Tibial nerve (tissue), 4 donors: Measurements from ENCODE around the gene GOLGA6L10. TPM values are rescaled to one million over a fixed set of nuclear protein-coding genes. Genes with fewer than 3 reads are reported as not detected.
"Not testable (repeated sequence)": the region's sequence is repeated elsewhere in the genome, so short reads cannot be mapped to it uniquely, and the experiment has no call there.

Source experiments
- DNase-seq, 2 donors: peaks; one replicate each; pipeline ENCODE4 v3.0.0-alpha.2; 2019; ENCODE audit warnings: low spot score in 2 of 2
- H3K27ac ChIP-seq, 4 donors: fragments of 200-600 bp; sonication (generic) in 3 of 4; one replicate each; pipeline ENCODE4 v1.5.1; 2017 to 2019; ENCODE audit warnings: mild to moderate bottlenecking in 1 of 4
- H3K27me3 ChIP-seq, 2 donors: fragments of 200-600 bp; sonication (generic) in 1 of 2; one replicate each; pipeline versions ENCODE4 v1.5.1 to v1.6.0; 2017 to 2019
- H3K36me3 ChIP-seq, 3 donors: fragments of 200-600 bp; sonication (generic); one replicate each; pipeline ENCODE4 v1.5.1; 2018 to 2019
- H3K4me1 ChIP-seq, 4 donors: fragments of 200-600 bp; sonication (generic) in 3 of 4; one replicate each; pipeline ENCODE4 v1.5.1; 2017 to 2019
- H3K4me3 ChIP-seq, 4 donors: fragments of 200-600 bp; sonication (generic) in 3 of 4; one replicate each; pipeline ENCODE4 v1.5.1; 2017 to 2019; ENCODE audit warnings: mild to moderate bottlenecking in 1 of 4, moderate library complexity in 1 of 4
- H3K9me3 ChIP-seq, 4 donors: fragments of 200-600 bp; sonication (generic) in 3 of 4; one replicate each; pipeline ENCODE4 v1.5.1; 2017 to 2019
- WGBS, 2 donors: methylation state at CpG; one replicate each; pipeline ENCODE4 v1.1.5; 2018; 5-methylcytosine and 5-hydroxymethylcytosine counted together
- total RNA-seq, 4 donors: library from RNA; depleted of rRNA; stranded (reverse); fragments of >200 nt; gene quantifications; one replicate each; pipeline ENCODE4 v1.1.0, GENCODE V29; 2016
- TF ChIP-seq, protein P1 (sequence below), 5 experiments: fragments of 200-600 bp in 3 of 5; fragments of 450-650 bp in 2 of 5; sonication (generic) in 3 of 5; IDR thresholded peaks; one replicate each; pipeline ENCODE4 v1.5.1; 2016 to 2019; ENCODE audit warnings: antibody characterized with exemption in 5 of 5, mild to moderate bottlenecking in 3 of 5, moderate library complexity in 2 of 5

Gene GOLGA6L10
- total RNA-seq, 4 donors from 2014 or later, result 0.20 to 0.66 (median 0.36) TPM

DNA sequence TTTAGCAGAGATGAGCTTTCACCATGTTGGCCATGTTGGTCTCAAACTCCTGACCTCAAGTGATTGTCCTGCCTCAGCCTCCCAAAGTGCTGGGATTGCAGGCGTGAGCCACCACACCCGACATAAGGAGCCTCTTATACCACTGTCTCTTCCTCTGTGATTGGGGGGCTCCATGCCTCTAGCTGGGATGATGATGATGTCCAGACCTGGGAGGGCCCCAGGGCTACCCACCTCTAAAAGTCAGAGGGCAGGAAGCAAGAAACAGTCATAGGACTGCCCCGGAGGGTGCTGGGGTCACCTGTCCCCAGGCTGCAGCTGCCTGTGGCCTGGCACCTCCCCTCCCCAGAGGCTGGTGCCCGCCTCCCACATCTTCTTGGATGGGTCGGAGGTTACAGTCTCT lies 5.4 kb downstream of the GOLGA6L10 start:
- 100% methylated on average over 2 of the region's 5 CpGs for WGBS, 2 donors
- not testable (repeated sequence) for H3K4me1 ChIP-seq, H3K27me3 ChIP-seq, H3K36me3 ChIP-seq, DNase-seq, H3K27ac ChIP-seq, H3K9me3 ChIP-seq, H3K4me3 ChIP-seq

DNA sequence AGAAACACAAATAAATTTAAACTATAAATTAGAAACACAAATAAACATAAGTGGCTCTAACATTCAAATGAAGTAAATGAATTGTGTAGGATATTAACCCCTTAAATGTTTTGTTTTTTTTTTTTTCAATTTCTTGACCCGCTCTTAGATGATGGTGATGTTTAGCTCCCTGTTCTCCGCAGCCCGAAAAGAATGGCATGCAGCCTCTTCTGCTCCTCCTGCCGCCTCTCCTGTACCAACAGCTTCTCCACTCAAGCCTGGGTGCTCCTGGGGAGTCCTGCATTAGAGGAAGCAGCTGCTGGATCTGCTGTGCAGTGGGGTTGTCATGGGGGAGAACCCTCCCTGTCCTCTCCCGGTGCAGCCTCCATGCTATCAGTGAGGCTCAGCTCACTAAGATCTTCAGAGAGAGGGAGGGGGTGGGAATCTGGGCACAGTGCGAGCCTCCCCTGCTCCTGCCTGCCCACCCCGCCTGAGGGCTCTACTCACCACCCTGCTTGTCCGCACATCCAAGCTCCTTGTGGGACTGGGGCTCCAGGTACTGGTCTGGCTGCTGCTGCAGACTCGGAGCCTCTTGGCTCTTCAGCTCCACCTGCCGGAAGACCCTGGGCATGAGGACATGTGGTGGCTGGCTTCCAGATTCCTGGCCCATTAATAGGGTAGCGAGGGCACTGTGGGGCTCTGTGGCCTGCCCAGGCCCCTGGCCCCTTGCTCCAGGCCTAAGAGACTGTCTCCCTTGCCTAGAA lies 6.5 kb downstream of the GOLGA6L10 start:
- H3K4me1 ChIP-seq, H3K27me3 ChIP-seq, H3K27ac ChIP-seq, H3K36me3 ChIP-seq, H3K4me3 ChIP-seq, H3K9me3 ChIP-seq, DNase-seq: not testable (repeated sequence)
- WGBS, 2 donors, result 46 to 68% methylated on average over 4 to 9 of the region's 11 CpGs
- TF ChIP-seq, protein P1, sequence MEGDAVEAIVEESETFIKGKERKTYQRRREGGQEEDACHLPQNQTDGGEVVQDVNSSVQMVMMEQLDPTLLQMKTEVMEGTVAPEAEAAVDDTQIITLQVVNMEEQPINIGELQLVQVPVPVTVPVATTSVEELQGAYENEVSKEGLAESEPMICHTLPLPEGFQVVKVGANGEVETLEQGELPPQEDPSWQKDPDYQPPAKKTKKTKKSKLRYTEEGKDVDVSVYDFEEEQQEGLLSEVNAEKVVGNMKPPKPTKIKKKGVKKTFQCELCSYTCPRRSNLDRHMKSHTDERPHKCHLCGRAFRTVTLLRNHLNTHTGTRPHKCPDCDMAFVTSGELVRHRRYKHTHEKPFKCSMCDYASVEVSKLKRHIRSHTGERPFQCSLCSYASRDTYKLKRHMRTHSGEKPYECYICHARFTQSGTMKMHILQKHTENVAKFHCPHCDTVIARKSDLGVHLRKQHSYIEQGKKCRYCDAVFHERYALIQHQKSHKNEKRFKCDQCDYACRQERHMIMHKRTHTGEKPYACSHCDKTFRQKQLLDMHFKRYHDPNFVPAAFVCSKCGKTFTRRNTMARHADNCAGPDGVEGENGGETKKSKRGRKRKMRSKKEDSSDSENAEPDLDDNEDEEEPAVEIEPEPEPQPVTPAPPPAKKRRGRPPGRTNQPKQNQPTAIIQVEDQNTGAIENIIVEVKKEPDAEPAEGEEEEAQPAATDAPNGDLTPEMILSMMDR (IDR thresholded peaks at IDR 0.05), result peak in 3 of 5 experiments; percentile 30 to 38 (median 36)

DNA sequence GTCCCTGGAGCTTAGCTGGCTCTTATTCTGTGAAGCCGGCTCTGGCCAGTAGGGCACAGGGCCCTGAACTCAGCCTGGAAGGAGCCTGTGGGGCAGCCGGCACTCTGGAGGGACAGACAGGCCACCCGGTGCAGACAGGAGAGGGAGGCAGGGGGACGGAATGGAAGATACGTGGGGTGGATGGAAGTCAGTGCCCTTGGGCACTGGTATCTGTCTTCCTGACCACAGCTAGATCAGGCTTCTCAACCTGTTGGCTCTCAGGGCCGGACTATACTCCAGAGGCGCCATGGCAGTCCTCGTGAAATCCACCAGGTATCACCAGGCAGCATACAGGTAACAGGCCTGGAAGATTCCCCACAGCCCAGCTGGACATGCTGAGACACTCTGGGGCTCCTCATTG lies 10.7 kb downstream of the GOLGA6L10 start:
- not testable (repeated sequence) for DNase-seq
- WGBS, 2 donors, result 72 to 82% methylated on average over 8 of the region's 8 CpGs

DNA sequence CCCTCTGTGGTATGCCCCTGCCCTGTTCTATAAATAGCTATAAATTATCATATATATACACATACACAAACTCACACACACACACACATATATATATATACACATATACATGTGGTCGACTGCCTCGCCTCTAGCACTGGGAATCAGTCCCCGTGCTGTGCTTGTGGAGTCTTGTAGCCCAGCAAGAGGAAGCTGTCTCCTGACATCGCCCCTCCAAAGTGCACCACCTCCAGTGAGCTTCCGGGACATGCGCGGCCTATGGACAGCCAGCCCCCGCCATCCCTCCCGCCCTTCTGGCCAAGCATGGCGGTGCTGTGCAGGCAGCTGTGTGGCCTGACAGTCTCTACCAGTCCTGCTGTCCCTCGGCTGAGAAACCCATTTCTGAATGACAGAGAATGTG lies 11.2 kb downstream of the GOLGA6L10 start:
- not testable (repeated sequence) for H3K4me1 ChIP-seq, DNase-seq, H3K27ac ChIP-seq, H3K4me3 ChIP-seq, H3K36me3 ChIP-seq, H3K27me3 ChIP-seq, H3K9me3 ChIP-seq
- WGBS, 2 donors, result 88 to 93% methylated on average over 3 to 7 of the region's 11 CpGs

More for the DNA sequence above, 10.7 kb downstream of the GOLGA6L10 start:
- not testable (repeated sequence) for H3K9me3 ChIP-seq, H3K4me3 ChIP-seq, H3K27me3 ChIP-seq, H3K4me1 ChIP-seq, H3K27ac ChIP-seq, H3K36me3 ChIP-seq

DNA sequence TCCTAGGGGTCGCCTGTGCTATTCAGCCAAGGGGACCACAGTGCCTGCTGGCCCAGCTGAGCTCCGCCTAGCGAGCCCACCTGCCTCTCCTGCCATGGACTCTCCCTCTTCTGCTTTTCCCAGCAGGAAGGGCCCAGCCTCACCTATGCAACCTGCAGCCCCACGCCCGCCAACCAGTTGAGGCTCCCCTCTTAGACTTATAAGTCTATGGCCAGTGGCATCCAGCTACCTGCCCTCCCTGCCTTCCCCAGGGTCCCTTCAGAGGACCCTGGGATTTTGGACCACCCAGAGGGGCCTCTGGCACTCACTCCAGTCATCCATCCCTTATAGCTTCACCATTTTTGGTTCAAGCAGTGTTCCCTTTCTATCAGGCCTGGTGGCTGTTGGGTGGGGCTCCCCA lies 12.2 kb downstream of the GOLGA6L10 start:
- H3K27ac ChIP-seq, H3K4me3 ChIP-seq, H3K9me3 ChIP-seq, DNase-seq, H3K36me3 ChIP-seq, H3K27me3 ChIP-seq, H3K4me1 ChIP-seq: not testable (repeated sequence)
- 90% methylated on average over 4 to 5 of the region's 5 CpGs for WGBS, 2 donors

DNA sequence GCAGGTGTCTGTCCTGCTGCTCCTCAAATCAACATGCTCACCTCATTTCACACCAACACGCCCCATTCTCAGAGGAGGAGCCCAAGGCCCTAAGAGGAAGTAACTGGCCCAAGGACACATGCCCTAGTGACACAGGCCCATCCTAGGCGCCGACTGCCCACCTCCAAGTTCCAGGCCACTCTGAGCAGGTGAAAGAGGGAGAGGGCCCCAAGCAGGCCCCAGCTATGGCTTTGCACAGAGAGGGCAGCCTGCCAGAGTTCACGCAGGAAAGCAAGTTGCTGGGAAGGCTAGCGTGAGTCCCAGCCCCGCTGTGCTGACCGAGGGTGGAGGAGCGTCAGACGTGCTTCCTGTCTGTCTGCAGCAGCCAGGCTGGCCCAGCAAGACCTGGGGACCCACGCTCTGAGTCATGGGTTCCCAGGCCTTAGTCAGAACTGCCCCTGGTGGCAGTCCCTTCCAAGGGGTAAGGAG lies 13.1 kb downstream of the GOLGA6L10 start:
- 73 to 83% methylated on average over 3 to 4 of the region's 10 CpGs for WGBS, 2 donors
- not testable (repeated sequence) for H3K27me3 ChIP-seq, H3K4me1 ChIP-seq, H3K4me3 ChIP-seq, H3K9me3 ChIP-seq, H3K36me3 ChIP-seq, DNase-seq, H3K27ac ChIP-seq

DNA sequence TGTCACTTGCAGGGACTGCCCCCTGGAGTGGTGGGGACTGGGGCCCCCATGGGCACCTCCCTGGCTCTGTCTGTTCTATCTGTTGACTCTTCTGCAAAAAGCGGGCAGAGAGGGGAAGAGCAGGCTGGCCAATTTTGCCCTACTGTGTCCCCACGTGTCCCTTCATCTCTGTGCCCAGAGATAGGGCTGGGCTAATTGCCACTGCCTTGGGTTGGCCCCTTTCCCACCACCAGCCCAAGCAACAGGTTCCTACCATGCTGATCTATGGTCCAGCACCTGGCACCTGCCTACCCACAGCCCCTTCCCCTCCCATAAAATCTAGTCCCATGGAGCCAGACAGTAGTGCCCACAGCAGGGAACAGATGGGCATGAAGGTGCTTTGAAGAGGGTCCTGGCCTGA lies 14.3 kb downstream of the GOLGA6L10 start:
- not testable (repeated sequence) for H3K4me3 ChIP-seq, H3K27me3 ChIP-seq, H3K4me1 ChIP-seq, H3K36me3 ChIP-seq, H3K27ac ChIP-seq, H3K9me3 ChIP-seq, DNase-seq
- WGBS, 2 donors, result 80 to 89% methylated on average over 2 of the region's 2 CpGs

DNA sequence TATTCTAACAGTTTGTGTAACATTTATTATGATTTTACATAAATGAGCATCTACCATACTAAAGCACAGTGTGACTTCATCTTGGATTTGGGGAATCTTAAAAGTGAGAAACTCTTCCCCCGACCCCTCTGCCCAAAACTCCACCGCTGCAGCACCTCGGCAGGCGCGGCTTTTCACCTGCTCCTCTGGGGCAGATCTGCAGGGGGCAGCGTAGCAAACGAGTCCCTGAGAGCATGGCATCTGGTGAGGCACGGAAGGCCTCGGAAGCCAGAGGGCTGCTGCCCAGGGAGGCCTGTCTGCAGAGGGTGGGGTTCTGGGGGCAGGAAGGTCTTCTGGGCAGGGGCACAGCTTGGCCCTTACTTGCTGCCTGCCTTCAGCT lies 14.7 kb downstream of the GOLGA6L10 start:
- not testable (repeated sequence) for H3K9me3 ChIP-seq, H3K27me3 ChIP-seq, DNase-seq, H3K27ac ChIP-seq, H3K4me3 ChIP-seq, H3K4me1 ChIP-seq, H3K36me3 ChIP-seq
- WGBS, 2 donors, result 84% methylated on average over 9 of the region's 9 CpGs; no CpG with 5 or more reads in 1 of the 2 donors

DNA sequence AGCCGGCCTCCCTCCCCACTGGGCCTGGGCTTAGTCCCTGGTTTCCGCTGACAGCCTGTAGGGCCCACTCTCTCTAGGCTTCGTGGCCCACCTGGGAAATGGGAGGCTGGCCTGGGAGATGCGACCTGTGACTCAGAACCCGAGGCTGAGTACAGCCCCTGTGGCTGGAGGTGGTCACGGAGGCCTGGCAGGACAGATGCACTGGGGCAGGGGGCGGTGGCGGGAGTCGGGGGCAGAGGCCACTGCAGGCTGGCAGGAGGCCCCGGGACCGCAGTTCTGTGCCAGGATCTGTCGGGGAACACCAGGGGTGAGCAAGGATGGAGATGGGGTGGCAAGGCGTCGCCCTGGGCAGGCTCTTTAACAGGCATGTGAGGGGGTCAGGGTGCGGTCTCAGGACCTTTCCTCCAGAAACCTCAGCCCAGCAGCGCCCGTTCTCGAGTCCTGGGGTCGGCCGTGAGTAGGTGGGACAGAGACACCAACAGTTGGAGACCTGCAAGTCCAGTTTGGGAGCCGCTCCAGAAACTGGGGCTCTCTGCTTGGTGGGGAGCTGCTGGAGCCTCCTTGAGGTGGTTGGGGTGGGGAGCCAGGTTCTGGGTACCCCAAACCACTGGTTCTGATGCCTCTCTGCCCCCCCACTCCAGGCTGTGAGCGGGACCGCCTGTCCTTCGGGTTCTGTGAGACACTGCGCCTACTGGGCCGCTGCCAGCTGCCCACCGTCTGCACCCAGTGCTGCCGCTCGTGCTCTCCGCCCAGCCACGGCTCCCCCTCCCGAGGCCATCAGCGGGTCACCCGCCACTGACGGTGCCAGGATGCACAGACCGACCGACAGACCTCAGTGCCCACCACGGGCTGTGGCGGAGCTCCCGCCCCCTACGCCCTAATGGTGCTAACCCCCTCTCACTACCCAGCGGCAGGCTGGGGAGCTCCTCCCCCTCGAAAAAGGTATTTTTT lies 15.4 kb downstream of the GOLGA6L10 start:
- not testable (repeated sequence) for H3K9me3 ChIP-seq, H3K27me3 ChIP-seq, H3K4me1 ChIP-seq, H3K4me3 ChIP-seq, DNase-seq, H3K36me3 ChIP-seq, H3K27ac ChIP-seq
- 73 to 85% methylated on average over 16 to 22 of the region's 43 CpGs for WGBS, 2 donors

DNA sequence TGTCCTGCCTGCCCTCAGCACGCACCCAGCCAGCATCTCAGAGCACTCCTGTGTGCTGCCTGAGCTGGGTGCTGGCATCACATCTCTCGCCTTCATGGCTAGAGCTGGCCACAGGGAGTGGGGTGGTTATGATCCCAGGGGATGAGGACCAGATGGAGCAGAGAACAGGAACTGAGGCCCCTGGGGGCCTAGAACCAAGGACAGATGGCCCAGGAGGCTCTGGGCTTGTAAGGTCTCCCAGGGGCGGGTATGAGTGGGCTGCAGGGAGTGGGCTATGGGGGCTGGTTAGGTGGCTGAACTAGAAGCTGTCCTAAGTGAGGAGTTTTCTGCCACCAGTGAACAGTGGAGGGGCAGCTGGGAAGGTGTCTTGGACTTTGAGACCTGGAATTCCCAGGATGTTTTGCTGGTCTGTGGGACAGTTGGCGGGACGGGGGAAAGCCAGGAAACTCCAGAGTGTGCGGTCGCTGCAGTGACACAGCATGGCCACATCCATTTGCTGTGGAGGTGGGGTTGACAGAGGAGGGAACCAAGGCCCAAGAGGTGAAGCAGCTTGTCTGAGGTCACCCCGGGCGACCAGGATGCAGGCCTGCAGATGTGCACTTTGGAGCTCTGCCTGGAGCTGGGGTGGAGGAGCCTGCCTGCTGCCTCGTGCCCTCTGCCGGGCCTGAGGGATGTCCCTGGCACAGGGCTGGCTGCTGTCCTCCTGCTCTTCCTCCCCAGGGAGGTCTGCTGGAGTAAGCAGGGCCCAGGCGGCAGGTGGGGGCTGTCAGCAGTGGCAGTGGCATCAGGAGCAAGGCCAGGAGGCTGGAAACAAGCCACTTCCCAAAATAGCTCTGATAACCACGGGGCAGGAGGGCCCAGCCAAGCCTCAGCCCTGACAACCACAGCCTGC lies 16.3 kb downstream of the GOLGA6L10 start:
- not testable (repeated sequence) for H3K27ac ChIP-seq, H3K4me3 ChIP-seq, H3K9me3 ChIP-seq, H3K27me3 ChIP-seq, H3K4me1 ChIP-seq, H3K36me3 ChIP-seq, DNase-seq
- 50% methylated on average over 2 of the region's 13 CpGs; no CpG with 5 or more reads in 1 of the 2 donors for WGBS, 2 donors

DNA sequence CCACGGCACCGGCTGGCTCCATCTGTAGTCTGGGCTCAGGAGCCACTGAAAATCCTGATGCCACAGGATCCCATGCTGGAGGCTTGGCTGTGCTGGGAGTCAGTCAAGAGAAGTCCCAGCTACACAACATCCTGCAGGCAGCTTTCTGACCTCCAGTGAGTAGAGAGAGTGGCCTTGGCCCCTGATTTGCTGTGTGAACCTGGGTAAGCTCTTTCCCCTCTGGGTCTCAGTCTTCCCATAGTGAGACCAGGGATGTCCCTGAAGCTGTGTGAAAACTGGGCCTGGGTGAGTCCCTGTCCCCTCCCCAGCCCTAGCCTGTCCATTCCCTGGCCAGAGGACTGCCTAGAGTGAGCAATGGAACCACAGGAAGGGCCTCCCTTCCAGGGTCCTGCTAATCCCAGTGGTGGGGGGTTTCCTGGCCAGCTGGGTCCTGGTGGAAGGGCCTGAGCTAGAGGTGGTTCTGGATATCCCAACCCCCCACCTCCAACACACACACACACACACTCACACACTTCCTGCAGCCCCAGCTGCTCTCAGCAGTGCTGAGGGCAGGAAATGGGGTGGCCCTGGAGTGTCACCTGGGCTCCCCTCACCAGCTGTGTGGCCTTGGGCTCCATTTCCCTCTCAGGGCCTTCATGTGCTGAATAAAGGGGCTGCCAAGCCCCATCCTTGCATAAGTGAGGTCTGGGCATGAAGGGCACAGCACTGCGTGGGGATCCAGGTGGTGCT lies 17.5 kb downstream of the GOLGA6L10 start:
- WGBS, 2 donors, result 83% methylated on average over 1 of the region's 3 CpGs; no CpG with 5 or more reads in 1 of the 2 donors
- H3K27ac ChIP-seq, DNase-seq, H3K9me3 ChIP-seq, H3K4me1 ChIP-seq, H3K27me3 ChIP-seq, H3K36me3 ChIP-seq, H3K4me3 ChIP-seq: not testable (repeated sequence)
